NCI-H2029 (cell line): ENCODE results near the gene ARHGAP26.
"Not testable (repeated sequence)": the region's sequence is repeated elsewhere in the genome, so short reads cannot be mapped to it uniquely, and the experiment has no call there.

Source experiments
- DNase-seq: peaks from one replicate; lab custom pipeline; 2025; lab: John Stamatoyannopoulos, UW

Gene ARHGAP26

GRCh38 chr5:143117821-143118220 lies 347.6 kb downstream of the ARHGAP26 start:
- DNase-seq: no peak

- no peak for DNase-seq
Observed at GRCh38 chr5:143118222-143118621, 348.0 kb downstream of the ARHGAP26 start.

- DNase-seq: not testable (repeated sequence)
Observed at GRCh38 chr5:143118818-143119217, 348.6 kb downstream of the ARHGAP26 start.

- no peak for DNase-seq
Observed at GRCh38 chr5:143119291-143119769, 349.2 kb downstream of the ARHGAP26 start.

GRCh38 chr5:143119881-143120341 lies 349.7 kb downstream of the ARHGAP26 start:
- no peak for DNase-seq

- no peak for DNase-seq
Observed at GRCh38 chr5:143120460-143121134, 350.4 kb downstream of the ARHGAP26 start.

GRCh38 chr5:143121135-143121475 lies 350.9 kb downstream of the ARHGAP26 start:
- DNase-seq: no peak

- no peak for DNase-seq
Observed at GRCh38 chr5:143124593-143124992, 354.4 kb downstream of the ARHGAP26 start.

GRCh38 chr5:143126174-143127019 lies 356.2 kb downstream of the ARHGAP26 start:
- no peak for DNase-seq

- no peak for DNase-seq
Observed at GRCh38 chr5:143128412-143129071, 358.4 kb downstream of the ARHGAP26 start.

GRCh38 chr5:143129203-143129602 lies 359.0 kb downstream of the ARHGAP26 start:
- no peak for DNase-seq

GRCh38 chr5:143129910-143130612 lies 359.9 kb downstream of the ARHGAP26 start:
- DNase-seq: no peak

- DNase-seq: no peak
Observed at GRCh38 chr5:143130613-143131305, 360.6 kb downstream of the ARHGAP26 start.

- DNase-seq: no peak
Observed at GRCh38 chr5:143131972-143132371, 361.8 kb downstream of the ARHGAP26 start.

GRCh38 chr5:143132739-143133138 lies 362.6 kb downstream of the ARHGAP26 start:
- DNase-seq: no peak

GRCh38 chr5:143133721-143134120 lies 363.5 kb downstream of the ARHGAP26 start:
- no peak for DNase-seq

GRCh38 chr5:143134269-143134668 lies 364.1 kb downstream of the ARHGAP26 start:
- no peak for DNase-seq

- no peak for DNase-seq
Observed at GRCh38 chr5:143134900-143135299, 364.7 kb downstream of the ARHGAP26 start.

GRCh38 chr5:143135832-143136551 lies 365.8 kb downstream of the ARHGAP26 start:
- DNase-seq: no peak

GRCh38 chr5:143138839-143139238 lies 368.7 kb downstream of the ARHGAP26 start:
- no peak for DNase-seq

GRCh38 chr5:143139585-143139984 lies 369.4 kb downstream of the ARHGAP26 start:
- no peak for DNase-seq
